GM21423 (cell line): ENCODE data around the gene ELAC1.

Experiments used
- ATAC-seq: cut with Tn5 transposase; IDR thresholded peaks from one replicate; pipeline ENCODE4 v1.9.1; 2021; ENCODE audit warnings: mild to moderate bottlenecking, moderate library complexity; ENCODE audit not compliant: unreplicated experiment

Gene ELAC1

DNA sequence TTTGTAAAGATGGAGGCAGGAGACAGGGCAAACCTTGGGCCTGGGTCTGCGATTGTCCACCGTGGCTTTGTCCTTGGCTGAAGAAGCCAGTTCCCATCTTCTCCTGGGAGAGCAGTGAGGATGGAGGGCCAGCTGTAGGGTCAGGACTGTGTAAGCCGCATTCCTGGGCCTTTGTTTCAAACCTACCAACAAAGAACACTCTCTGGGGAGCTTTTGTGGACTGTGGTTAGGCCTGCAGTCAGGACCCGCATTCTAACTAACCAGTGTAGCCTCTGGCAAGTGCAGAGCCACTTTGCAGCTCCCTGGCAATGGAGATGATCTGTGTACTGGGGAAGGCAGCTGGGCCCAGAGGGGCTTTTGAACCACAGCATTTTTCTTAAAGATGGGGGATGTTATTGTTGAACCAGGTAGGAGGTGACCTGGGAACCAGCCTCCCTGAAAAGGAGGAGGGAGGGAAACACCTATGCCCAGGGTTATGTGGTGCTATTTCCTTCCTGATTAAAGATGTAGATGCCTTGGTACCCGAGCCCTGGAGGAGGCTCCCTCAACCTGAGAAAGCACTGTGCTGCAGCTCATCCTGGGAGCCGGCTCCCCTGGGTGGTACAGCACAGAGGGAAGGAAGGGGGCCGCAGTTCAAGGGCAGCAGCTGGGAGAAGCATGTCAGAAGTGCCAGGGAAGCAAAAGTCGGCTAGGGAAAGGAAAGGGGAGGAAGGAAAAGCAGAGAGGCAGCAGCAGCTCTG lies 49.5 kb downstream of the ELAC1 start:
- ATAC-seq = no peak

DNA sequence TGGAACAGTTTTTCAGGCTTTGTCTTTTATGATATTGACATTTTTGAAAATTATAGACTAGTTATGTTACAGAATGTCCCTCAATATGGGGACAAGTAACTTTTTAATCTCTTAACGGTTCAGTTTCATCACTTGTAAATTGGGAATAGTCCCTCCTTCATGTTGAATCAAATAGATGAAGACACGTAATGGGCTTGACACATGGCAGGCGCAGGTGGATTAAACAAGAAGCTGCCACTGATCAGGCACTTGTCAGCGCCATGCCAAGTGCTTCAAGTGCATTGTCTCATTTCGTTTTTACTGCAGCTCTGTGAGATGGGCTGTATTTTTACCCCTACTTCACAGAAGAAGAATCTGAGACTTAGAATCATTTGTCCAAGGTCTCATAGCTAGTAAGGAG lies 52.7 kb downstream of the ELAC1 start:
- no peak for ATAC-seq

GRCh38 chr18:51021226-51021965 lies 53.6 kb downstream of the ELAC1 start:
- no peak for ATAC-seq

DNA sequence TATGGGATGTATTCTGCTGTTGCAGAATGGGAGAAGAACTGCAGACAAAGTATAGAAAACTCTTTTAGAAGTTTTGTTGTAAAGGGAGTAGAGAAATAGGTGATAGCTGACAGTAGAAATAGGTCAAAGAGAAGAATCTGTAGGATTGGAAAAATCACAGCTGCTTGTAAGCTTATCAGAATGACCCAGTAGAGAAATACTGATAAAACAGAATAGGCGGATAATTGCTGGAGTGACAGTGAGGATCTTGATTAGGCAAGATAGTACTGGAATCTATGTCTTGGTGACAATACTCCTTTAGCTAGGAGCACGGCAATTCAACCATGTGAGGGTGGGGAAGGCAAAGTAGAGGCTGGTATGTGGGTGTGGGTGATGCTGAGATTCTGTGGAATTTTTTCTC lies 57.7 kb downstream of the ELAC1 start:
- no peak for ATAC-seq

GRCh38 chr18:51028201-51028805 lies 60.5 kb downstream of the ELAC1 start:
- ATAC-seq = no peak

- ATAC-seq = no peak
Measured at GRCh38 chr18:51029378-51029693, 61.5 kb downstream of the ELAC1 start.

DNA sequence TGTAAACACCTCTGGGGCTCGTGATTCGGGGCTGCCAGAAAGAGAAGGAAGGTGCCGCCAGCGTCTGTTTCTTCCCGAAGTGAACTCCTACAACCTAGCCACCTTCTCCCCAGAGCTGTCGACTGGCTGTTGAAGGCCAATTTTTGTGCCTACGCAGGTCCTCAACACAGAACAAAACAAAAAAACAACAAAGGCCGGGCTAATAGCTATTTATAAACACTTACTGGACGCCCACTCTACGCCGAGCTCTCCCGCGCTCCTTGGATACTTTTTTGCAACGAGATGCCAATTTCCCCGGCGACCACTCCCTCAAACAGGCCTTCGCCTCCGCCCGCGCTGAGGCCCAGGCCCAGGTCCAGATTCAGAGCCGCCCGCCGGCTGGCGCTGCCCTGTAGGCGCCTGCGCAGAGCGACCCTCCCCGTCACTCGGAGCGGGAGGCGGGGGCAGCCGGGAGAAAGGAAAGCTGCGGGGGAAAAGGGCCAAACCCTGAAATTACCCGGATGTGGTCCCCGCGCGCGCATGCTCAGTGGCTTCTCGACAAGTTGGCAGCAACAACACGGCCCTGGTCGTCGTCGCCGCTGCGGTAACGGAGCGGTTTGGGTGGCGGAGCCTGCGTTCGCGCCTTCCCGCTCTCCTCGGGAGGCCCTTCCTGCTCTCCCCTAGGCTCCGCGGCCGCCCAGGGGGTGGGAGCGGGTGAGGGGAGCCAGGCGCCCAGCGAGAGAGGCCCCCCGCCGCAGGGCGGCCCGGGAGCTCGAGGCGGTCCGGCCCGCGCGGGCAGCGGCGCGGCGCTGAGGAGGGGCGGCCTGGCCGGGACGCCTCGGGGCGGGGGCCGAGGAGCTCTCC lies 62.1 kb downstream of the ELAC1 start, which contains the start of gene SMAD4:
Gene SMAD4, plus strand, starts transcription at position 520 of the 843 bp plus-strand sequence. CDS start 16,834 bp downstream, outside the sequence.
- peak; percentile 66 for ATAC-seq

GRCh38 chr18:51030537-51031258 lies 62.9 kb downstream of the ELAC1 start:
- ATAC-seq = peak; percentile 59

- ATAC-seq = no peak
Measured at GRCh38 chr18:51032193-51032592, 64.4 kb downstream of the ELAC1 start.

- no peak for ATAC-seq
Measured at GRCh38 chr18:51037230-51037629, 69.4 kb downstream of the ELAC1 start.
